Activated T-helper 17 cell treated with anti-CD3 and anti-CD28 coated beads, Interleukin-2, amount 50 U/mL, for 72 hours (primary cell): ENCODE results near the gene AARSD1. TPM values are rescaled to one million over a fixed set of nuclear protein-coding genes. Genes with fewer than 3 reads are reported as not detected.
A peak's percentile ranks its signal among the peaks of the same experiment; 100 is the strongest.
"Not testable (repeated sequence)": the region's sequence is repeated elsewhere in the genome, so short reads cannot be mapped to it uniquely, and the experiment has no call there.

Source experiments
- ATAC-seq: fragments of 150-1000 bp; cut with Tn5 transposase; replicated peaks from 2 replicates; pipeline ENCODE4 v1.10.0; 2021; ENCODE audit warnings: mild to moderate bottlenecking, moderate library complexity
- H3K27ac Mint-ChIP-seq: one replicate; pipeline ENCODE4 v1.8.0; 2022; ENCODE audit warnings: mixed read lengths
- H3K27me3 Mint-ChIP-seq: one replicate; pipeline ENCODE4 v1.8.0; 2022; ENCODE audit warnings: mixed read lengths
- H3K36me3 Mint-ChIP-seq: one replicate; pipeline ENCODE4 v1.8.0; 2022; ENCODE audit warnings: low read depth, mild to moderate bottlenecking, mixed read lengths
- H3K4me1 Mint-ChIP-seq: one replicate; pipeline ENCODE4 v1.8.0; 2022; ENCODE audit warnings: mixed read lengths
- H3K4me3 Mint-ChIP-seq: one replicate; pipeline ENCODE4 v1.8.0; 2022; ENCODE audit warnings: mild to moderate bottlenecking, mixed read lengths
- H3K9me3 Mint-ChIP-seq: one replicate; pipeline ENCODE4 v1.8.0; 2022; ENCODE audit warnings: mixed read lengths
- total RNA-seq, 2 donors: library from RNA; stranded (reverse); gene quantifications; one replicate each; pipeline ENCODE4 v1.2.3, GENCODE V29; 2022

The AARSD1 gene, protein sequence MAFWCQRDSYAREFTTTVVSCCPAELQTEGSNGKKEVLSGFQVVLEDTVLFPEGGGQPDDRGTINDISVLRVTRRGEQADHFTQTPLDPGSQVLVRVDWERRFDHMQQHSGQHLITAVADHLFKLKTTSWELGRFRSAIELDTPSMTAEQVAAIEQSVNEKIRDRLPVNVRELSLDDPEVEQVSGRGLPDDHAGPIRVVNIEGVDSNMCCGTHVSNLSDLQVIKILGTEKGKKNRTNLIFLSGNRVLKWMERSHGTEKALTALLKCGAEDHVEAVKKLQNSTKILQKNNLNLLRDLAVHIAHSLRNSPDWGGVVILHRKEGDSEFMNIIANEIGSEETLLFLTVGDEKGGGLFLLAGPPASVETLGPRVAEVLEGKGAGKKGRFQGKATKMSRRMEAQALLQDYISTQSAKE
- 10 to 100 TPM; 58.5 to 61.3 TPM for total RNA-seq

DNA sequence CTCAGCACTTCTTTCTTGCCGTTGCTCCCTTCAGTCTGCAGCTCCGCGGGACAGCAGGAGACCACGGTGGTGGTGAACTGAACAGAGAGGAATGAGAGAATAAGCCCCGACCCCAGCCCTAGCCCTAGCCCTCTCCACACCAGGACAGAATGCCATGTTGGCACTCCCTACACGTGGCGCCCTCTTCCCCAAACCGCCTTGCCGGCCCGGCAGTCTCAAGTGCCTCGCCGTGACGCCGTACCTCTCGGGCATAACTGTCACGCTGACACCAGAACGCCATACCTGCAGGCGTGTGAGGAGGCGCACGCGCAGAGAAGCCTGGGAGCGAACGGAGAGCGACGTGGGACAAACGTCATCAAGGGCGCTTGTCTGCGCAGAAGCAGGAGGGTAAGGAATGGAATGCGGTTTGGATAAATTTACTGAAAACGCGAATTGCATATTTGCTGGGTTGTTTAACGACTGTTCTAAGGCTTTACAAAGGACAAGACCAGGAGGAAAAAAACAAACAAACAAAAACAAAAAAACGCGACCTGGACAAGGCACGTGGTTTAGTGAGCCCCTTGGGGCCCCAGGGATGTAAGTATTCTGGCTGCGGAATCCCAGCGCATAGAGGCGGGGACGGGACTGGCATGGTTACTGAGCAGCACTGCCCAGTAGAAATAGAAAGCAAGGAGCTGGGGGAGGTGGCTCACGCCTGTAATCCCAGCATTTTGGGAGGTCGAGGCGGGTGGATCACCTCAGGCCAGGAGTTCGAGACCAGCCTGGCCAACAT lies at the start of gene AARSD1:
Gene AARSD1 (minus strand): TSS at position 294 of the 772 bp plus-strand sequence. CDS start 14 bp downstream, at position 280.
- Mint-ChIP-seq H3K36me3 (peaks cover 52% of the 10 kb centered on the region), H3K4me3 (peak within 1 kb of the TSS; percentile 85), H3K4me1 (peaks cover 12% of the 10 kb centered on the region)

DNA sequence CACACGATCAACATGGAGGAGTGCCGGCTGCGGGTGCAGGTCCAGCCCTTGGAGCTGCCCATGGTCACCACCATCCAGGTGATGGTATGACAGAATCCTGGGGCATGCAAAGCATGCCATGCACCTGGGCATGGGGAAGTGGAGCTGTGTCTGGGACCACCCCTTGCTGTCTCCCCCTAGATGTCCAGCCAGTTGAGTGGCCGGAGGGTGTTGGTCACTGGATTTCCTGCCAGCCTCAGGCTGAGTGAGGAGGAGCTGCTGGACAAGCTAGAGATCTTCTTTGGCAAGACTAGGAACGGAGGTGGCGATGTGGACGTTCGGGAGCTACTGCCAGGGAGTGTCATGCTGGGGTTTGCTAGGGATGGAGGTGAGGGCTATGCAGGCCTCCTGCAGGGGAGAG lies 49.0 kb upstream of the AARSD1 start:
- Mint-ChIP-seq H3K9me3 (no peaks in the 10 kb centered on the region), H3K27ac (peak overlapping the region; percentile 20), H3K4me3 (no peak overlapping the region), H3K4me1 (peaks cover 9% of the 10 kb centered on the region), H3K27me3 (no peaks in the 10 kb centered on the region), H3K36me3 (peaks cover 45% of the 10 kb centered on the region)
- ATAC-seq, result no peak

More for the DNA sequence above, at the start of gene AARSD1:
- H3K27me3 Mint-ChIP-seq, result no peaks in the 10 kb centered on the region
- no peaks in the 10 kb centered on the region for H3K9me3 Mint-ChIP-seq
- peak within 1 kb of the TSS; percentile 85 for H3K27ac Mint-ChIP-seq
- ATAC-seq, result peak; percentile 99

DNA sequence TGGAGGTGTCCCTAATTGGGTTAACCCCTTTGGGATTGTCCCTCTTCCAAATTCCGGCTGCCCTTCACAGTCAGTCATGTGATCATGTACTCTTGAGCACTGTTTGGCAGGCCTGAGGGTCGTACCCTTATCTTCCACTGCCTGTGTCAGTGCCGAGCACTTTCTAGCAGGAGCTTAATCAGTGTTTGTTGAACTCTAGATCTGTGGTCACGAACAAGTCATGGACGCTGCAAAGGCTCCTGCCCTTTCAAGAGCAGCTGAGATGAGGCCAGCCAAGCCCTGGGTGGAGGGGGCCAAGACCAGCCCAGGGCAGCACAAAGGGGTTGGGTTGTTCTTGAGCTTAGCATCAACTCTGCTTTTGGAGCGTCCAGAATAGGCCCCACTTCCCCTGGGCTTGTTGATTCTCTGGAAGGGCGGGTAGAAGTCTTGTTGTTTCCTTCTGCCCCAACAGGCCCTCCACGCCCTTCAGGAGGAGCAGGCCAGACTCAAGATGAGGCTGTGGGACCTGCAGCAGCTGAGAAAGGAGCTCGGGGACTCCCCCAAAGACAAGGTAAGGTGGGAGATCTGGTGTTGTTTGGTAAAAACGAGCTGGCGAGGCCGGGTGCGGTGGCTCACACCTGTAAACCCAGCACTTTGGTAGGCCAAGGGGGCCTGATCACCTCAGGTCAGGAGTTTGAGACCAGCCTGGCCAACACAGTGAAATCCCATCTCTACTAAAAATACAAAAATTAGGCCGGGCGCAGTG lies 47.6 kb upstream of the AARSD1 start:
- Mint-ChIP-seq H3K36me3 (peaks cover 45% of the 10 kb centered on the region), H3K4me3 (no peak overlapping the region), H3K9me3 (no peaks in the 10 kb centered on the region), H3K27ac (no peak overlapping the region), H3K27me3 (no peaks in the 10 kb centered on the region), H3K4me1 (peaks cover 5% of the 10 kb centered on the region)
- no peak for ATAC-seq

DNA sequence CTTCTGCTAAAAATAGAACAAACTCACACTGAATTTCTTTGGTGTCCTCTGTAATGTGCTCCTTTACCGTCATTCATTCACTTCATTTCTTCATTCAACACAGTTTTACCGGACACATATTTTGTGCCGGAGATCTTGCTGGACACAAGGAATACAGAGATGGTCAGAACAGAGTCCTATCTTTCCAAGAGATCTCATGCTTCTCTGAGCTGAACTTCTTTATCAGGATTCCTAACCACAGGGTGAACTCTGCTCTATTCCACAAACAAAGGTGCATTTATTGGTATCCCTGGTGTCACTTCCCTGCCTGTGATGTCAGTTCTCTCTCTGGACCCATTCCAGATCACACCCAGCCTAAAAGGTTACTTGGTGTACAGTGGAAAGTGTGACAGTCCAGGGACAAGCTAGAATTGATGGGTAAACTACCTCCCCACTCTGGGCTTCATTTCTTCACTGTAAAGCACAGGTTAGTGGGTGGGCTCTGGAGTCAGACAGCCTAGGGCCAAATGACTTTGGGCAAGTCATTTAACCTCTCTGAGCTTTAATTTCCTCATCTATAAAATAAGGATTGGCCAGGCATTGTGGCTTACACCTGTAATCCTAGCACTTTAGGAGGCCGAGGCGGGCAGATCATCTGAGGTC lies 46.5 kb upstream of the AARSD1 start:
- no peaks in the 10 kb centered on the region for H3K27me3 Mint-ChIP-seq
- peak overlapping the region; percentile 9 for H3K27ac Mint-ChIP-seq
- no peak overlapping the region for H3K4me3 Mint-ChIP-seq
- peaks cover 50% of the 10 kb centered on the region for H3K36me3 Mint-ChIP-seq
- ATAC-seq, result no peak
- peaks cover 5% of the 10 kb centered on the region for H3K4me1 Mint-ChIP-seq
- no peaks in the 10 kb centered on the region for H3K9me3 Mint-ChIP-seq

DNA sequence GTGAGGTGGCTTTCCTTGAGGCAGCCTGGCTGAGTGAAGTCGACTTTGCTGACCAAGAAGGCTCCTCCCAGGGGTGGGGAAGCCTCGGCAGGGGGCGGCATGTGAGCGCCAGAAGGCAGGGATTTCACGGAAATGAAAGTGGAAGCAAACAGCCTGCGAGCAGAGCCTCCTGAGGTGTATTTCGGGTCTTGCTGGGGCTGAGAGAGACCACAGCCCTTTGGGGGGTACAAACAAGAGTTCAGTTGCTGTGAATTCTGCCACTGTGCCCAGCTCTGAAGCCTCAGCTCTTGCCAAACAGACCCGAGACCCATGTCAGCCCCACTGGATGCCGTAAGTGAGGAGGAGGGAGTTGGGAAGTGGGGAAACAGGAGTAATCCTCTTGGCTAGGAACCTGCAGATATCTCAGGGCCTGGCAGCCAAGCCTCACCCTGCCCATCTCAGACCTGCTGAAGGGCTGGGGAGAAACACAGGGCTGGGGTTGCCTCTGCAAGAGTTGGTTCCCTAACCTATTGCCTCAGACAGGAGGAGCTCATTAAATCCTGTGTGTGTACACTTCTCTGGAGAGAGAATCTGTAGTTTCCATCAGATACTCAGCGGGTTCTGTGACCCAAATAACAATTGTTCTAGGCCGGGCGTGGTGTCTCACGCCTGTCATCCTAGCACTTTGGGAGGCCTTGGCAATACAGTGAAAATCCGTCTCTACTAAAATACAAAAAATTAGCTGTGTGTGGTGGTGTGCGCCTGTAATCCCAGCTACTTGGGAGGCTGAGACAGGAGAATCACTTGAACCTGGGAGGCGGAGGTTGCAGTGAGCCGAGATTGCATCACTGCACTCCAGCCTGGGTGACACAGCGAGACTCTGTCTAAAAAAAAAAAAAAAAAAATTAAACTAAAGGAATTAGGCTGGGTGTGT lies 42.6 kb upstream of the AARSD1 start, which contains the start of gene IFI35:
Gene IFI35 (plus strand): TSS at position 146 of the 913 bp plus-strand sequence. CDS start 164 bp downstream, at position 310.
- Mint-ChIP-seq H3K27ac (peak within 1 kb of the TSS; percentile 98), H3K4me1 (no peaks in the 10 kb centered on the region), H3K36me3 (peaks cover 48% of the 10 kb centered on the region), H3K9me3 (no peaks in the 10 kb centered on the region), H3K27me3 (no peaks in the 10 kb centered on the region), H3K4me3 (peak within 1 kb of the TSS; percentile 98)
- ATAC-seq, result peak; percentile 99

DNA sequence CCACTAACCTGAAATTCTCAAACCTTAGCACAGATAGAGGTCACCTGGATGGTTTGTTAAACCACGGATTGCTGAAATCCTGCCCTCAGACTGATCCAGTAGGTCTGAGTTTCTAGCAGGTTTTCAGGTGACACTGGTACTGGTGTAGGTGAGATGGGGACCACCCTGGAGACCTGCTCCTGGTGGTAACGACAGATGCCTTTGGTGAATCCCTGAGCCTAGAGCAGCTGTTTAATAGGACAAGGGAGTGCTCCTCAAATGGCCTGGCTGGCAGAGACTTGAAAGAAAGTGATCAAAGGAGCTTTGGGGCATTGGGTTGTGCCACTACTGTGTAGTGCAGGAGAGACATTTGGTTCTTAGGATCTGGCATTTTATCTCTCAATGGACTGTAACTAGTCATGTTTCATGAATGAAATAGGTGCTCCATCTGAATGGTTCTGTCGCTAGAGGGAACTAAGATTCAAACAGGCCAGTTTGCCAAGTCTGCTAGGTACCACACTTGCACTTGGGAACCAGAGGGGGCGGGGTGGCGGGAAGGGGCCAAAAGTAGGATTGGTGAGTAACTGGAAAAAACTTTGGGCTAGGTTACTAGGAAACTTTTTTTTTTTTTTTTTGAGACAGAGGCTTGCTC lies 39.4 kb upstream of the AARSD1 start:
- Mint-ChIP-seq H3K4me1 (no peaks in the 10 kb centered on the region), H3K4me3 (no peak overlapping the region), H3K27me3 (no peaks in the 10 kb centered on the region), H3K27ac (no peak overlapping the region), H3K36me3 (peaks cover 69% of the 10 kb centered on the region), H3K9me3 (no peaks in the 10 kb centered on the region)
- ATAC-seq, result no peak

DNA sequence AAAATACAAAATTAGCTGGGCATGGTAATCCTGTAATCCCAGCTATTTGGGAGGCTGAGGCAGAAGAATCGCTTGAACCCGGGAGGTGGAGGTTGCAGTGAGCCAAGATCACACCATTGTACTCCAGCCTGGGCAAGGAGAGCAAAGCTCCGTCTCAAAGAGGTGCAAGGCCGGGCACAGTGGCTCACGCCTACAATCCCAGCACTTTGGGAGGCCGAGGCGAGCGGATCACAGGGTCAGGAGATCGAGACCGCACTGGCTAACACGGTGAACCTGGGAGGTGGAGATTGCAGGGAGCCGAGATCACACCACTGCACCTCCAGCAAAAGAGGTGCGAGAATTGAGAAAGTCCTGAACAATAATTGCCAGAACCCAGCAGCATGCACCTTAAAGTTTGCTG lies 36.6 kb upstream of the AARSD1 start:
- H3K27me3 Mint-ChIP-seq, H3K4me1 Mint-ChIP-seq, H3K4me3 Mint-ChIP-seq, H3K27ac Mint-ChIP-seq, H3K9me3 Mint-ChIP-seq, ATAC-seq: not testable (repeated sequence)
- H3K36me3 Mint-ChIP-seq, result peaks cover 69% of the 10 kb centered on the region

DNA sequence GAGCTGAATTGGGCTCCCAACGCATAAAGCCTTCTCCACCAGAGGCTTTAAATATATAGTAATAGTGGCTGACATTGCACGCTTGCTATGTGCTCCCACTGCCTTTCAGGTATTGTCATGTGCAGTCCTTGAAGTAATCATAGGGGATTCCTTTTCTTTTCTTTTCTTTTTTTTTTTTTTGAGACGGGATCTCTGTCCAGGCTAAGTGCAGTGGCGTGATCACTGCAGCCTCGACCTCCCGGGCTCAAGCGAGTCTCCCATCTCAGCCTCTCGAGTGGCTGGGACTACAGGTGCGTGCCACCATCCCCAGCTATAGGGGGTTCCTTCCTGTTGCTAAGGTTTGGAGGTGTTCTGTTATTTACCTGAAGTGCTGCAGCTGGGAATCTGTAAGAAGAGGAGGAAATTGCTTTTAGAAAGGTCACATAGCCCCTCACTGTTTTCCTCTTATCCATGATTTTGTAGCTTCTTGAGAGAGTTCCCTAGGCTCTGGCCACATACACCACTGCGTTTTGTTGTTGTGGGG lies 34.8 kb upstream of the AARSD1 start:
- Mint-ChIP-seq H3K36me3 (peaks cover 74% of the 10 kb centered on the region), H3K27ac (peak overlapping the region; percentile 93), H3K4me1 (peaks cover 4% of the 10 kb centered on the region), H3K9me3 (no peaks in the 10 kb centered on the region), H3K4me3 (peak overlapping the region; percentile 83), H3K27me3 (no peaks in the 10 kb centered on the region)
- no peak for ATAC-seq

DNA sequence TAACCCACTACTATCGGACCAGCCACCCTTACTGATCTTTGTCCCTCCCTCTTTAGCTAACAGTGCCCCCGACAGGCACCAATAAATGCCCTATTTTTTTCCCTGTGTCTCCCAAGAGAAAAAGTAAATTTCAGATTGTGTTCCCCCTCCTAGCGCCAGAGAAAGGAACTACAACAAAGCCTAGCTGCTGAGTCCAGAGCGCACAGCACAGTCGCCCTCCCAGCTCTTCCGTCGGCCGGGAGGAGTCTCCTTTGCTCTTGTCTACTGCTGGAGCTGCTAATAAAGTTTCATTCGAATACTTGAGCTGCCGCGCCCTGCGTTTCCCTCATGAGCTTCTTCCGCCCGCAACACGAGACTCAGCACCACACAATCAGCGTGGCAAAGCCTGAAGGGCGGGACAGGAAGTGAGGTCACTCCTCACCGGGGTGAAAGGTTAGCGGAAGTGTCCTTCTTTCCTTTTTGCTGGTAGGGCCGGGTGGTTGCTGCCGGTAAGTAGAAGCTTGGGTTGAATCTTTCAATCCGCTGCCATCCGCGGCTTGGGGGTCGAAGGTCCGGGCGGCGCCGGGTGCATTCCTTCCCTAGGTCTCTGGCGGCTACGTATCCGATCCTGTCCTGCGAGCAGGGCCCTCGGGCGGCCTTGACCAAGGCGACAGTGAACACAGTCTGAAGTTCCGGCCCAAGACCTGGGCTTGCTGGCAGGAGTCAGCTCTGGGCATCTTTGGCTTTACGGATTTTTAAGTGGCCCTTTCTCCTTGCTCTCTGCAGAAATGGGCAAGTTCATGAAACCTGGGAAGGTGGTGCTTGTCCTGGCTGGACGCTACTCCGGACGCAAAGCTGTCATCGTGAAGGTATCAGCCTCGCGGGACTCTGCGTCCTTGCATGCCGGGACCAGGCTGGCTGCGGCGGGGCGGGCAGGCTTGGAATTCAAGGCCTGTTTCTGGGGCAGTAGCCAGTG lies 34.0 kb upstream of the AARSD1 start, which contains the start of gene RPL27:
Gene RPL27 (plus strand): TSS at position 436 of the 955 bp plus-strand sequence. CDS start 332 bp downstream, at position 768.
- H3K4me1 Mint-ChIP-seq, result peaks cover 4% of the 10 kb centered on the region
- peak within 1 kb of the TSS; percentile 83 for H3K4me3 Mint-ChIP-seq
- peaks cover 74% of the 10 kb centered on the region for H3K36me3 Mint-ChIP-seq
- H3K9me3 Mint-ChIP-seq, result no peaks in the 10 kb centered on the region
- no peaks in the 10 kb centered on the region for H3K27me3 Mint-ChIP-seq
- ATAC-seq, result peak; percentile 97
- H3K27ac Mint-ChIP-seq, result peak within 1 kb of the TSS; percentile 93

DNA sequence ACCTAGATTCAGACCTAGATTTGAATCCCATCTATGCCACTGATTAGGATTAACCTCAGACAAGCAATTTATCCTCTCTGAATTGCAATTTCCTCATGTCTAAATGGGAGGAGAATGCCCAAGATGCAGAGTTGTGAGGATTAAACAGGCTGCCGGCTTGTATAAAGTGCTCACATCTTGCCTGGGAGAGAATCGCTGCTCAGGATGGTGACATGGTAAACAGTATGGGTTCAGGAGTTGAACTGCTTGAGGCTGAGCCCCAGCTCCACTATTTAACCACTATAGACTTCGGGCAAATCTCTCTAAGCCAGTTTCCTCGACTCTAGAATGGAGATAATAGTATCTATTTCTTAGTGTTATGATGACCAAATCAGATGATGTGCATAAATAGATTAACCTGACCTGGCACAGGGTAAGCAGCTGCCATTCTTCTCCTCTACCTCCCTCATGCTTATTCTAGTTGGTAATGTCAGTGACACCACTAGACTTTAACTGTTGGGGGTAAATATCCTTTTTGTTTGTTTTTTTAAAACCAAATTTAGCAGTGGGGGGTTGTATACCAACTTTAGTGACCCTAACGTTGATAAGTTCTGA lies 33.2 kb upstream of the AARSD1 start:
- no peak for ATAC-seq
- Mint-ChIP-seq H3K36me3 (peaks cover 74% of the 10 kb centered on the region), H3K27ac (peak overlapping the region; percentile 93)

DNA sequence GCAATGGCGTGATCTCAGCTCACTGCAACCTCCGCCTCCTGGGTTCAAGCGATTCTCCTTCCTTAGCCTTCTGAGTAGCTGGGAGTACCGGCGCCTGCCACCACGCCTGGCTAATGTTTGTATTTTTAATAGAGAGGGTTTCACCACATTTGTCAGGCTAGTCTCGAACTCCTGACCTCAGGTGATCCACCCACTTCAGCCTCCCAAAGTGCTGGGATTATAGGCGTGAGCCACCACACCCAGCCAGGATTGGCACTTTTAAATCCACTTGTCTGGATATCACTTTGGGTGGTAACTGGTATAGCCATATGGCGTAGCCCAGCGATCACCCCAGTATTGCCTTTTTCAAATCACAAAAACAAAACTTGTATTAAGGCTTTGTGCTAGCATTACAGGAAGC lies 29.7 kb upstream of the AARSD1 start:
- not testable (repeated sequence) for H3K4me3 Mint-ChIP-seq, H3K4me1 Mint-ChIP-seq, ATAC-seq, H3K9me3 Mint-ChIP-seq, H3K27me3 Mint-ChIP-seq, H3K27ac Mint-ChIP-seq
- H3K36me3 Mint-ChIP-seq, result peaks cover 74% of the 10 kb centered on the region

More for the DNA sequence above, 33.2 kb upstream of the AARSD1 start:
- Mint-ChIP-seq H3K4me1 (peaks cover 4% of the 10 kb centered on the region), H3K4me3 (peak overlapping the region; percentile 83), H3K27me3 (no peaks in the 10 kb centered on the region), H3K9me3 (no peaks in the 10 kb centered on the region)
